ENCODE data around the gene MSH3.

Gene MSH3

GRCh38 chr5:80919678-80920196 lies 265.3 kb downstream of the MSH3 start:
- DNase-seq, result no peak

GRCh38 chr5:80920333-80920732 lies 265.9 kb downstream of the MSH3 start:
- DNase-seq, result no peak

GRCh38 chr5:80921026-80921425 lies 266.6 kb downstream of the MSH3 start:
- no peak for DNase-seq

- DNase-seq, result no peak
Measured at GRCh38 chr5:80925931-80926330, 271.5 kb downstream of the MSH3 start.

Measured in DMS79 treated with DMSO at 0.1 percent for 48 hours (cell line).